GM12801 (cell line): Measurements from ENCODE around the gene H2AZ1.

Source experiments
- TF ChIP-seq, protein P1 (sequence below): IDR thresholded peaks from one replicate; pipeline ENCODE4 v1.5.1; 2011; ENCODE audit warnings: control low read depth; ENCODE audit not compliant: insufficient read length; ENCODE audit errors: extremely low read depth

The H2AZ1 gene

GRCh38 chr4:99949999-99950912 is at the start of gene H2AZ1:
Gene H2AZ1 (minus strand): TSS chr4:99950275. CDS start chr4:99950170, 105 bp downstream.
- TF ChIP-seq, protein P1, sequence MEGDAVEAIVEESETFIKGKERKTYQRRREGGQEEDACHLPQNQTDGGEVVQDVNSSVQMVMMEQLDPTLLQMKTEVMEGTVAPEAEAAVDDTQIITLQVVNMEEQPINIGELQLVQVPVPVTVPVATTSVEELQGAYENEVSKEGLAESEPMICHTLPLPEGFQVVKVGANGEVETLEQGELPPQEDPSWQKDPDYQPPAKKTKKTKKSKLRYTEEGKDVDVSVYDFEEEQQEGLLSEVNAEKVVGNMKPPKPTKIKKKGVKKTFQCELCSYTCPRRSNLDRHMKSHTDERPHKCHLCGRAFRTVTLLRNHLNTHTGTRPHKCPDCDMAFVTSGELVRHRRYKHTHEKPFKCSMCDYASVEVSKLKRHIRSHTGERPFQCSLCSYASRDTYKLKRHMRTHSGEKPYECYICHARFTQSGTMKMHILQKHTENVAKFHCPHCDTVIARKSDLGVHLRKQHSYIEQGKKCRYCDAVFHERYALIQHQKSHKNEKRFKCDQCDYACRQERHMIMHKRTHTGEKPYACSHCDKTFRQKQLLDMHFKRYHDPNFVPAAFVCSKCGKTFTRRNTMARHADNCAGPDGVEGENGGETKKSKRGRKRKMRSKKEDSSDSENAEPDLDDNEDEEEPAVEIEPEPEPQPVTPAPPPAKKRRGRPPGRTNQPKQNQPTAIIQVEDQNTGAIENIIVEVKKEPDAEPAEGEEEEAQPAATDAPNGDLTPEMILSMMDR = no peak

DNA sequence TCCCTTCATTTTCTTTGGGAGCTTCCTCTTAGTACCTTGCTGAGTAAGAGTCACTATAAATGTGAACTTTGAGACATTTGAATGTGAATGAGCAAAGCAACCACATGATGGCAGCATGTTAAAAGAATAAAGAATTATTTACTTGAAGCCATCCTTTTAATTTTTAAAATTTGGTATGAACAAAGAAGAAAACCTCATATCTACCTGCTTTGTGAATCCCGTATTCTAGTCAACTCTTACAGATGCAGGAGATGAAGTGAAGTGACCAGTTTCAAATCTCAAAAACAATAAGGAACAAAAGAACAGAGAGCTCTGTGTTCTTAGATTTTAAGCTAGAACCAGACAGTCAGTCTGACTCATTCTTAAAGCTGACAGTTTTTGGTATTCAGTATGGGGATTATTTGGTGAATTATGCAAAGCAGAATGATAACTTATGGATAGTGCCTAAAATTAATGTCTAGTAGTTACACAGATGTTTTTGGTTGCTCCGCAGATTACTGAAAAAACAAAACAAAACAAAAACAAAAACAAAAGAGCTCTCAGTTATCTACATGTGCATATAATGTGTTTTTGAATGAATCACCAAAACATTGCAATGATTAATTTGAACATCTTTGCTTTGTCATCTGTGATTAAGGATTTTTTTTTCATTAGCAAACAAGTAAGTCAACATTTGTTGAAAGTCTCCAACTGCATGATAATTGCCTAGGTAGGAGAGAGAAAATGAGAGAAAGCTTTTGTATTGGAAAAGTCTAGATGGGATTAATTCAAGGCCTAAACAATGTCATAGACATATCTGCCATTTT is 48.2 kb upstream of the H2AZ1 start:
- TF ChIP-seq, protein P1 = no peak

- TF ChIP-seq, protein P1 = no peak
Measured at GRCh38 chr4:99991741-99992140, 41.7 kb upstream of the H2AZ1 start.

- TF ChIP-seq, protein P1 = no peak
Measured at GRCh38 chr4:99987681-99988080, 37.6 kb upstream of the H2AZ1 start.

DNA sequence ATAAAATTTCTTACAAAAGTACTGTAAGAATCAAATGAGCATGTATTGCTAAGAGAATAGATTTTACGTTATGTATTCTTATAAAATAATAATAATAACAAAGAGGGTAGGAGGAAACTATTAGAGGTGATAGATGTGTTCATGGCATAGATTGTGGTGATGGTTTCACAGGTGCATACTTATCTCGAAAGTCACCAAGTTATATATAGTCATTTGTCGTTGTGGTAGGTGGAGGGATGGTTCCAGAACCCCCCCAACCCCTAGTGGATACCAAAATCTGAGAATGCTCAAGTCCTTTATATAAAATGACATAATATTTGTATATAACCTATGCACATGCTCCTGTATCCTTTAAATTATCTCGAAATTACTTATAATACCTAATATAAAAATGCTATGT is 36.7 kb upstream of the H2AZ1 start:
- TF ChIP-seq, protein P1 = no peak

- TF ChIP-seq, protein P1 = no peak
Measured at GRCh38 chr4:99983289-99983943, 33.3 kb upstream of the H2AZ1 start.

- TF ChIP-seq, protein P1 = no peak
Measured at GRCh38 chr4:99979872-99980271, 29.8 kb upstream of the H2AZ1 start.
